Activated CD4-positive, alpha-beta T cell treated with anti-CD3 and anti-CD28 coated beads for 1 hour (primary cell): ENCODE data around the gene NHS.

Experiments used
- DNase-seq: peaks from one replicate; pipeline ENCODE4 v3.0.0-alpha.2; 2020

NHS gene

GRCh38 chrX:17595456-17596035 lies 220.5 kb downstream of the NHS start:
- DNase-seq: no peak

- no peak for DNase-seq
Observed at GRCh38 chrX:17596061-17596460, 221.1 kb downstream of the NHS start.

- DNase-seq: no peak
Observed at GRCh38 chrX:17596546-17597205, 221.7 kb downstream of the NHS start.

GRCh38 chrX:17597327-17597726 lies 222.3 kb downstream of the NHS start:
- no peak for DNase-seq

- DNase-seq: no peak
Observed at GRCh38 chrX:17597836-17598439, 222.9 kb downstream of the NHS start.

- DNase-seq: no peak
Observed at GRCh38 chrX:17601441-17602200, 226.6 kb downstream of the NHS start.

- no peak for DNase-seq
Observed at GRCh38 chrX:17602245-17602644, 227.2 kb downstream of the NHS start.

- DNase-seq: no peak
Observed at GRCh38 chrX:17603196-17603595, 228.2 kb downstream of the NHS start.

GRCh38 chrX:17605676-17606075 lies 230.7 kb downstream of the NHS start:
- DNase-seq: no peak

GRCh38 chrX:17606231-17606630 lies 231.2 kb downstream of the NHS start:
- no peak for DNase-seq

GRCh38 chrX:17608888-17609287 lies 233.9 kb downstream of the NHS start:
- DNase-seq: no peak

GRCh38 chrX:17610788-17611187 lies 235.8 kb downstream of the NHS start:
- no peak for DNase-seq

GRCh38 chrX:17613979-17614588 lies 239.1 kb downstream of the NHS start:
- no peak for DNase-seq

- no peak for DNase-seq
Observed at GRCh38 chrX:17616936-17617335, 241.9 kb downstream of the NHS start.

- DNase-seq: no peak
Observed at GRCh38 chrX:17617806-17618205, 242.8 kb downstream of the NHS start.

GRCh38 chrX:17621566-17622270 lies 246.7 kb downstream of the NHS start:
- no peak for DNase-seq

GRCh38 chrX:17622331-17622730 lies 247.3 kb downstream of the NHS start:
- no peak for DNase-seq

- no peak for DNase-seq
Observed at GRCh38 chrX:17623750-17624149, 248.8 kb downstream of the NHS start.

- DNase-seq: no peak
Observed at GRCh38 chrX:17627026-17627425, 252.0 kb downstream of the NHS start.

GRCh38 chrX:17628976-17629375 lies 254.0 kb downstream of the NHS start:
- no peak for DNase-seq

GRCh38 chrX:17629519-17629918 lies 254.5 kb downstream of the NHS start:
- DNase-seq: no peak

GRCh38 chrX:17631647-17632046 lies 256.6 kb downstream of the NHS start:
- no peak for DNase-seq

- DNase-seq: no peak
Observed at GRCh38 chrX:17632942-17633341, 257.9 kb downstream of the NHS start.
